WTC11 (cell line): ENCODE results near the gene BTBD17. TPM values are rescaled to one million over a fixed set of nuclear protein-coding genes. Genes with fewer than 3 reads are reported as not detected.

ENCODE experiments used
- ATAC-seq: fragments of 200-7000 bp; cut with Tn5 transposase; 2 replicates; pipeline ENCODE4 v1.10.0; 2021; ENCODE audit warnings: mild to moderate bottlenecking, moderate library complexity
- CTCF ChIA-PET: fragments of 300-600 bp; sonication (Branson Sonifier 250); formaldehyde crosslinking; loops from one replicate; lab custom pipeline; 2021; ENCODE audit warnings: antibody characterized with exemption; lab: Charles Lee
- POLR2A ChIA-PET: fragments of 350-600 bp; sonication (Branson Sonifier 250); formaldehyde crosslinking; loops from one replicate; lab custom pipeline; 2021; ENCODE audit warnings: antibody characterized with exemption; lab: Charles Lee
- DNase-seq: peaks from one replicate; pipeline ENCODE4 v3.0.0; 2021; ENCODE audit warnings: low spot score
- H3K27ac Mint-ChIP-seq: 2 replicates; pipeline ENCODE4 v1.8.0; 2021; ENCODE audit warnings: mixed read lengths
- H3K27me3 Mint-ChIP-seq: 2 replicates; pipeline ENCODE4 v1.8.0; 2021; ENCODE audit warnings: low read depth, mild to moderate bottlenecking, moderate library complexity, mixed read lengths
- H3K36me3 Mint-ChIP-seq: 2 replicates; pipeline ENCODE4 v1.8.0; 2021; ENCODE audit warnings: mixed read lengths
- H3K4me1 Mint-ChIP-seq: 2 replicates; pipeline ENCODE4 v1.8.0; 2022; ENCODE audit warnings: mixed read lengths
- H3K4me3 Mint-ChIP-seq: 2 replicates; pipeline ENCODE4 v1.8.0; 2021; ENCODE audit warnings: mild to moderate bottlenecking, moderate library complexity, mixed read lengths
- H3K9me3 Mint-ChIP-seq: 2 replicates; pipeline ENCODE4 v1.8.0; 2021; ENCODE audit warnings: mixed read lengths
- CREB1 ChIP-seq: sonication (generic); formaldehyde crosslinking; IDR thresholded peaks from 2 replicates; pipeline ENCODE4 v1.8.0; 2023; ENCODE audit warnings: mild to moderate bottlenecking, missing genetic modification reagents
- CTCF ChIP-seq: fragments of 200-600 bp; IDR thresholded peaks from 2 replicates; pipeline ENCODE4 v1.8.0; 2022; ENCODE audit warnings: antibody characterized with exemption
- ELF4 ChIP-seq: sonication (generic); formaldehyde crosslinking; IDR thresholded peaks from 2 replicates; pipeline ENCODE4 v1.8.1; 2022; ENCODE audit warnings: low read depth, mild to moderate bottlenecking, moderate library complexity, missing genetic modification reagents
- ERG ChIP-seq: fragments of 250-450 bp; sonication (Bioruptor Pico); IDR thresholded peaks from 2 replicates; pipeline ENCODE4 v1.8.0; 2021; ENCODE audit warnings: mild to moderate bottlenecking
- IRF2 ChIP-seq: sonication (generic); formaldehyde crosslinking; IDR thresholded peaks from 2 replicates; pipeline ENCODE4 v1.8.0; 2022; ENCODE audit warnings: low read depth, missing genetic modification reagents, borderline replicate concordance
- JAZF1 ChIP-seq: fragments of 250-450 bp; sonication (Bioruptor Pico); IDR thresholded peaks from 2 replicates; pipeline ENCODE4 v1.9.0; 2021; ENCODE audit warnings: moderate library complexity, mild to moderate bottlenecking, inconsistent platforms
- MLX ChIP-seq: sonication (generic); formaldehyde crosslinking; IDR thresholded peaks from 2 replicates; pipeline ENCODE4 v1.8.1; 2023; ENCODE audit warnings: mild to moderate bottlenecking, missing genetic modification reagents, moderate library complexity
- NR1H2 ChIP-seq: sonication (generic); formaldehyde crosslinking; IDR thresholded peaks from 2 replicates; pipeline ENCODE4 v1.9.0; 2021; ENCODE audit warnings: mild to moderate bottlenecking, moderate library complexity, missing genetic modification reagents
- OVOL2 ChIP-seq: fragments of 250-450 bp; sonication (Bioruptor Pico); IDR thresholded peaks from 2 replicates; pipeline ENCODE4 v1.9.0; 2021; ENCODE audit warnings: mild to moderate bottlenecking, borderline replicate concordance
- PREB ChIP-seq: sonication (generic); formaldehyde crosslinking; IDR thresholded peaks from 2 replicates; pipeline ENCODE4 v1.8.1; 2022; ENCODE audit warnings: mild to moderate bottlenecking, missing genetic modification reagents, moderate library complexity, borderline replicate concordance
- RELA ChIP-seq: sonication (generic); formaldehyde crosslinking; IDR thresholded peaks from 2 replicates; pipeline ENCODE4 v1.8.1; 2022; ENCODE audit warnings: missing genetic modification reagents, mild to moderate bottlenecking, borderline replicate concordance
- SMAD4 ChIP-seq: sonication (generic); formaldehyde crosslinking; IDR thresholded peaks from 2 replicates; pipeline ENCODE4 v1.8.0; 2022; ENCODE audit warnings: mild to moderate bottlenecking, missing genetic modification reagents
- SOX15 ChIP-seq: fragments of 250-450 bp; sonication (Bioruptor Pico); IDR thresholded peaks from 2 replicates; pipeline ENCODE4 v1.9.0; 2021; ENCODE audit warnings: mild to moderate bottlenecking
- TEAD1 ChIP-seq: sonication (generic); formaldehyde crosslinking; IDR thresholded peaks from 2 replicates; pipeline ENCODE4 v1.8.0; 2022; ENCODE audit warnings: mild to moderate bottlenecking, missing genetic modification reagents
- ZNF263 ChIP-seq: sonication (generic); formaldehyde crosslinking; IDR thresholded peaks from 2 replicates; pipeline ENCODE4 v1.8.1; 2022; ENCODE audit warnings: low read depth, mild to moderate bottlenecking, moderate library complexity, missing genetic modification reagents
- ZSCAN18 ChIP-seq: fragments of 250-450 bp; sonication (Bioruptor Pico); IDR thresholded peaks from 2 replicates; pipeline ENCODE4 v2.1.2; 2022; ENCODE audit warnings: mild to moderate bottlenecking, moderate library complexity
- total RNA-seq: library from RNA; stranded (reverse); gene quantifications from 3 replicates; pipeline ENCODE4 v1.2.3, GENCODE V29; 2021

The BTBD17 gene
- total RNA-seq, 1 experiment from 2014 or later = 0.94 TPM

- TF ChIP-seq JAZF1 (CRISPR knock-in tag) (no peak), ELF4 (CRISPR knock-in tag) (no peak)
- TF ChIP-seq, all 79 proteins: peak for 0
Observed at GRCh38 chr17:74339537-74340195, 22.0 kb downstream of the BTBD17 start (continued).

GRCh38 chr17:74337834-74338500, 23.7 kb downstream of the BTBD17 start:
- ChIA-PET POLR2A (no interaction called here), CTCF (interaction anchor here (1.5 to 1.8 kb wide), 3 partner anchors 14 to 30 kb away, joined by 4 to 10 read pairs (median 8); partner anchors contain the start of gene BTBD17)
- H3K9me3 Mint-ChIP-seq = peaks cover 6% of the 10 kb centered on the region; the same call in 1 of the 2 replicates
- TF ChIP-seq IRF2 (CRISPR knock-in tag) (no peak), SOX15 (no peak), CREB1 (no peak), OVOL2 (CRISPR knock-in tag) (no peak), TEAD1 (CRISPR knock-in tag) (no peak), RELA (CRISPR knock-in tag) (no peak), ZNF263 (no peak), MLX (CRISPR knock-in tag) (no peak), PREB (CRISPR knock-in tag) (no peak), NR1H2 (CRISPR knock-in tag) (no peak), ZSCAN18 (CRISPR knock-in tag) (no peak), CTCF (no peak), SMAD4 (no peak), ERG (CRISPR knock-in tag) (no peak)
- TF ChIP-seq, all 79 proteins: peak for 0
- Mint-ChIP-seq H3K27ac (no peak overlapping the region), H3K36me3 (0 out of 2 replicates have a peak, but pooled peaks cover 3% of the 10 kb centered on the region), H3K27me3 (no peaks in the 10 kb centered on the region), H3K4me1 (peaks cover 11% of the 10 kb centered on the region), H3K4me3 (no peak overlapping the region)
- no peak for DNase-seq
- no peak for ATAC-seq

GRCh38 chr17:74336307-74336706, 25.4 kb downstream of the BTBD17 start:
- 0 out of 2 replicates have a peak, but pooled peaks cover 3% of the 10 kb centered on the region for H3K36me3 Mint-ChIP-seq
- DNase-seq (no peak), ATAC-seq (no peak)
- H3K27me3 Mint-ChIP-seq = no peaks in the 10 kb centered on the region
- no peak overlapping the region for H3K27ac Mint-ChIP-seq
- H3K4me3 Mint-ChIP-seq = no peak overlapping the region
- H3K4me1 Mint-ChIP-seq = peaks cover 15% of the 10 kb centered on the region
- peaks cover 6% of the 10 kb centered on the region; the same call in 1 of the 2 replicates for H3K9me3 Mint-ChIP-seq
- ChIA-PET CTCF (interaction anchor here (1.0 to 4.8 kb wide), 6 partner anchors 16 to 43 kb away, joined by 3 to 28 read pairs (median 4); partner anchors contain the start of gene GPR142), POLR2A (no interaction called here)
- TF ChIP-seq ERG (CRISPR knock-in tag) (no peak), IRF2 (CRISPR knock-in tag) (no peak)
- TF ChIP-seq, all 79 proteins: peak for 0
